Central memory CD8-positive, alpha-beta T cell (primary cell): ENCODE measurements around the gene NT5C2.

Experiments used
- ATAC-seq: fragments of 150-1000 bp; cut with Tn5 transposase; replicated peaks from 2 replicates; pipeline ENCODE4 v1.10.0; 2022; ENCODE audit warnings: mild to moderate bottlenecking, moderate FRiP score, moderate number of reproducible peaks; ENCODE audit not compliant: poor library complexity, severe bottlenecking; ENCODE audit errors: extremely low read depth
- DNase-seq, 2 donors: peaks; one replicate each; pipeline ENCODE4 v3.0.0; 2021; ENCODE audit warnings: low spot score in 2 of 2
- H3K27ac Mint-ChIP-seq: one replicate; pipeline ENCODE4 v1.8.0; 2022; ENCODE audit warnings: low read depth, mild to moderate bottlenecking, moderate library complexity, mixed read lengths
- H3K27me3 Mint-ChIP-seq: one replicate; pipeline ENCODE4 v1.8.0; 2022; ENCODE audit warnings: mixed read lengths
- H3K36me3 Mint-ChIP-seq: one replicate; pipeline ENCODE4 v1.8.0; 2022; ENCODE audit warnings: mild to moderate bottlenecking, moderate library complexity, mixed read lengths; ENCODE audit not compliant: insufficient read depth
- H3K4me1 Mint-ChIP-seq: one replicate; pipeline ENCODE4 v1.8.0; 2022; ENCODE audit warnings: mixed read lengths
- H3K4me3 Mint-ChIP-seq: one replicate; pipeline ENCODE4 v1.8.0; 2022; ENCODE audit warnings: mild to moderate bottlenecking, moderate library complexity, mixed read lengths
- H3K9me3 Mint-ChIP-seq: one replicate; pipeline ENCODE4 v1.8.0; 2022; ENCODE audit warnings: mixed read lengths

Gene NT5C2

GRCh38 chr10:103047381-103047780 is 145.7 kb downstream of the NT5C2 start:
- H3K4me3 Mint-ChIP-seq = no peak overlapping the region
- no peaks in the 10 kb centered on the region for H3K36me3 Mint-ChIP-seq
- ATAC-seq (no peak), DNase-seq (no peak)
- no peaks in the 10 kb centered on the region for H3K27me3 Mint-ChIP-seq
- no peaks in the 10 kb centered on the region for H3K4me1 Mint-ChIP-seq
- H3K9me3 Mint-ChIP-seq = no peaks in the 10 kb centered on the region
- no peak overlapping the region for H3K27ac Mint-ChIP-seq

- Mint-ChIP-seq H3K9me3 (no peaks in the 10 kb centered on the region), H3K36me3 (no peaks in the 10 kb centered on the region)
Observed at GRCh38 chr10:103045961-103046360, 147.1 kb downstream of the NT5C2 start.

GRCh38 chr10:103044942-103045489 is 148.1 kb downstream of the NT5C2 start:
- Mint-ChIP-seq H3K9me3 (no peaks in the 10 kb centered on the region), H3K36me3 (peaks cover under 1% of the 10 kb centered on the region), H3K27me3 (no peaks in the 10 kb centered on the region), H3K4me1 (peaks cover 4% of the 10 kb centered on the region), H3K4me3 (no peak overlapping the region), H3K27ac (no peak overlapping the region)
- no peak for ATAC-seq
- no peak for DNase-seq

More at GRCh38 chr10:103045961-103046360, 147.1 kb downstream of the NT5C2 start:
- no peak overlapping the region for H3K27ac Mint-ChIP-seq
- H3K4me3 Mint-ChIP-seq = no peak overlapping the region
- DNase-seq = no peak
- no peak for ATAC-seq
- H3K27me3 Mint-ChIP-seq = no peaks in the 10 kb centered on the region
- H3K4me1 Mint-ChIP-seq = peaks cover 3% of the 10 kb centered on the region

DNA sequence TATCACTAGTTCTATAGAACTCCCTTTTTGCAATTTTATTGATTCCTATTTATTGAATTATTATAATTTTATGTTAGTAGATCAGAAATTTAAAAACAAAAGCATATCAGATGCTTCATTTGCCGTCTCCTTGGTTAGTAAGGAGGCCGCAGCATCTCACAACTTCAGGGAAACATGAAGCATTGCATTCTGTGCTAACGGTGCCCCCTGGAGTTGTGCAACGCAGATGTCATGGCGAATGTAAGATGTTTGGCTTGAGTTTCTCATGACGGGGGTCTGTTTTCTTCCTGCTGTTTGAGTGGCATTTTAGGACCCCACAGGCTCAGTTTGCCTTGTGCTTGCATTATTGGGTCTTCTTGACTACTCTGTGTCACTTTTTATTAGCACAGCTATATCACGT is 150.2 kb downstream of the NT5C2 start:
- no peak for DNase-seq
- H3K36me3 Mint-ChIP-seq = peaks cover 1% of the 10 kb centered on the region
- no peaks in the 10 kb centered on the region for H3K9me3 Mint-ChIP-seq
- H3K4me1 Mint-ChIP-seq = peaks cover 4% of the 10 kb centered on the region
- ATAC-seq = no peak
- no peaks in the 10 kb centered on the region for H3K27me3 Mint-ChIP-seq
- no peak overlapping the region for H3K27ac Mint-ChIP-seq
- no peak overlapping the region for H3K4me3 Mint-ChIP-seq

- no peak overlapping the region for H3K4me3 Mint-ChIP-seq
- peaks cover 1% of the 10 kb centered on the region for H3K36me3 Mint-ChIP-seq
- no peaks in the 10 kb centered on the region for H3K27me3 Mint-ChIP-seq
- ATAC-seq = no peak
- H3K9me3 Mint-ChIP-seq = no peaks in the 10 kb centered on the region
- H3K4me1 Mint-ChIP-seq = peaks cover 4% of the 10 kb centered on the region
- no peak for DNase-seq
- no peak overlapping the region for H3K27ac Mint-ChIP-seq
Observed at GRCh38 chr10:103042129-103042528, 150.9 kb downstream of the NT5C2 start.

GRCh38 chr10:103041391-103041790 is 151.7 kb downstream of the NT5C2 start:
- H3K4me1 Mint-ChIP-seq = peaks cover 4% of the 10 kb centered on the region
- H3K9me3 Mint-ChIP-seq = no peaks in the 10 kb centered on the region
- H3K27ac Mint-ChIP-seq = no peak overlapping the region
- H3K36me3 Mint-ChIP-seq = peaks cover 1% of the 10 kb centered on the region
- no peaks in the 10 kb centered on the region for H3K27me3 Mint-ChIP-seq
- DNase-seq (no peak), ATAC-seq (no peak)
- H3K4me3 Mint-ChIP-seq = no peak overlapping the region

- H3K27me3 Mint-ChIP-seq = no peaks in the 10 kb centered on the region
- peaks cover 4% of the 10 kb centered on the region for H3K4me1 Mint-ChIP-seq
- H3K4me3 Mint-ChIP-seq = no peak overlapping the region
- no peak for DNase-seq
- no peaks in the 10 kb centered on the region for H3K9me3 Mint-ChIP-seq
- H3K36me3 Mint-ChIP-seq = peaks cover 1% of the 10 kb centered on the region
- no peak for ATAC-seq
- H3K27ac Mint-ChIP-seq = no peak overlapping the region
Observed at GRCh38 chr10:103040418-103040817, 152.7 kb downstream of the NT5C2 start.

DNA sequence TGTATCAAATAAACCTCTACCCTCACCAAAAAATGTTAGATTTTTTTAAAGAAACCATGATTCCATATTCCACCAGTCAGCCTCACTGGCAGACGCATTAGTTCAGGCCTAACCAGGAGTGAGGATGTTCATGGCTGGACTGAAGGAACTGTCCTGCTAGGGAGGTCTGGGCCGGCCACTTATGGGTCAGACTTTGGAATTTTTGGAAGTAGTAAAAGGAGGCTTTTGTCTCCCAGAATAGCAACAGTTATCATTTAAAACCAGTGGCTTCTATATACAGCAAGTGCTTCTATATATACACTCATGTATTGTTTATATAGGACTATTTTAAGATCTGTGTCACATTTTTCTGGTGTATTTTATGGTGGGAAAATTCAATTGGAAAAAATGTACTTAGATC is 154.5 kb downstream of the NT5C2 start:
- Mint-ChIP-seq H3K4me3 (no peak overlapping the region), H3K4me1 (peaks cover 4% of the 10 kb centered on the region), H3K9me3 (no peaks in the 10 kb centered on the region), H3K27ac (no peak overlapping the region), H3K27me3 (no peaks in the 10 kb centered on the region), H3K36me3 (peaks cover 1% of the 10 kb centered on the region)
- DNase-seq = no peak
- ATAC-seq = no peak
